Mesothelial cell of epicardium (in vitro differentiated cells): ENCODE measurements around the gene GRK3. TPM values are rescaled to one million over a fixed set of nuclear protein-coding genes. Genes with fewer than 3 reads are reported as not detected.
A peak's percentile ranks its signal among the peaks of the same experiment; 100 is the strongest.

Source experiments
- DNase-seq, 2 experiments: peaks; one replicate each; pipeline ENCODE4 v3.0.0; 2021; ENCODE audit warnings: low spot score in 2 of 2; ENCODE audit not compliant: unreplicated experiment in 2 of 2
- H3K27ac Mint-ChIP-seq: 2 replicates; pipeline ENCODE4 v1.8.0; 2021; ENCODE audit warnings: mixed read lengths
- H3K27me3 Mint-ChIP-seq: 2 replicates; pipeline ENCODE4 v1.8.0; 2021; ENCODE audit warnings: low read depth, mixed read lengths
- H3K36me3 Mint-ChIP-seq: 2 replicates; pipeline ENCODE4 v1.8.0; 2021; ENCODE audit warnings: mixed read lengths
- H3K4me1 Mint-ChIP-seq: 2 replicates; pipeline ENCODE4 v1.8.0; 2021; ENCODE audit warnings: mixed read lengths
- H3K4me3 Mint-ChIP-seq: 2 replicates; pipeline ENCODE4 v1.8.0; 2021; ENCODE audit warnings: mild to moderate bottlenecking, moderate library complexity, mixed read lengths
- H3K9me3 Mint-ChIP-seq: 2 replicates; pipeline ENCODE4 v1.8.0; 2021; ENCODE audit warnings: mixed read lengths
- total RNA-seq: library from RNA; stranded (reverse); gene quantifications from 3 replicates; pipeline ENCODE4 v1.2.1, GENCODE V29; 2021
- TF ChIP-seq, protein P1 (sequence below): fragments of 200-600 bp; sonication (generic); IDR thresholded peaks from one replicate; pipeline ENCODE4 v1.5.0; 2021; ENCODE audit warnings: antibody characterized with exemption; ENCODE audit not compliant: unreplicated experiment

GRK3 gene
- total RNA-seq, 1 donor from 2014 or later, result 13.8 TPM

GRCh38 chr22:25722626-25723025 is 158.2 kb downstream of the GRK3 start:
- TF ChIP-seq, protein P1, sequence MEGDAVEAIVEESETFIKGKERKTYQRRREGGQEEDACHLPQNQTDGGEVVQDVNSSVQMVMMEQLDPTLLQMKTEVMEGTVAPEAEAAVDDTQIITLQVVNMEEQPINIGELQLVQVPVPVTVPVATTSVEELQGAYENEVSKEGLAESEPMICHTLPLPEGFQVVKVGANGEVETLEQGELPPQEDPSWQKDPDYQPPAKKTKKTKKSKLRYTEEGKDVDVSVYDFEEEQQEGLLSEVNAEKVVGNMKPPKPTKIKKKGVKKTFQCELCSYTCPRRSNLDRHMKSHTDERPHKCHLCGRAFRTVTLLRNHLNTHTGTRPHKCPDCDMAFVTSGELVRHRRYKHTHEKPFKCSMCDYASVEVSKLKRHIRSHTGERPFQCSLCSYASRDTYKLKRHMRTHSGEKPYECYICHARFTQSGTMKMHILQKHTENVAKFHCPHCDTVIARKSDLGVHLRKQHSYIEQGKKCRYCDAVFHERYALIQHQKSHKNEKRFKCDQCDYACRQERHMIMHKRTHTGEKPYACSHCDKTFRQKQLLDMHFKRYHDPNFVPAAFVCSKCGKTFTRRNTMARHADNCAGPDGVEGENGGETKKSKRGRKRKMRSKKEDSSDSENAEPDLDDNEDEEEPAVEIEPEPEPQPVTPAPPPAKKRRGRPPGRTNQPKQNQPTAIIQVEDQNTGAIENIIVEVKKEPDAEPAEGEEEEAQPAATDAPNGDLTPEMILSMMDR, result no peak
- H3K4me3 Mint-ChIP-seq, result no peak overlapping the region

GRCh38 chr22:25726241-25726640 is 161.8 kb downstream of the GRK3 start:
- no peak for DNase-seq
- Mint-ChIP-seq H3K27me3 (no peaks in the 10 kb centered on the region), H3K27ac (peak overlapping the region; percentile 85), H3K36me3 (peaks cover 3% of the 10 kb centered on the region), H3K4me3 (no peak overlapping the region), H3K4me1 (peaks cover 12% of the 10 kb centered on the region), H3K9me3 (no peaks in the 10 kb centered on the region)
- TF ChIP-seq, protein P1, result no peak

More at GRCh38 chr22:25722626-25723025, 158.2 kb downstream of the GRK3 start:
- DNase-seq, result no peak
- Mint-ChIP-seq H3K36me3 (peaks cover 4% of the 10 kb centered on the region), H3K27ac (no peak overlapping the region), H3K27me3 (no peaks in the 10 kb centered on the region), H3K4me1 (peaks cover 10% of the 10 kb centered on the region), H3K9me3 (no peaks in the 10 kb centered on the region)

- no peaks in the 10 kb centered on the region for H3K36me3 Mint-ChIP-seq
- H3K27me3 Mint-ChIP-seq, result peaks cover 4% of the 10 kb centered on the region
- no peak overlapping the region for H3K4me3 Mint-ChIP-seq
- TF ChIP-seq, protein P1, result no peak
- peaks cover 12% of the 10 kb centered on the region for H3K4me1 Mint-ChIP-seq
- DNase-seq, result no peak
- no peak overlapping the region for H3K27ac Mint-ChIP-seq
- H3K9me3 Mint-ChIP-seq, result no peaks in the 10 kb centered on the region
Measured at GRCh38 chr22:25728071-25728470, 163.6 kb downstream of the GRK3 start.

DNA sequence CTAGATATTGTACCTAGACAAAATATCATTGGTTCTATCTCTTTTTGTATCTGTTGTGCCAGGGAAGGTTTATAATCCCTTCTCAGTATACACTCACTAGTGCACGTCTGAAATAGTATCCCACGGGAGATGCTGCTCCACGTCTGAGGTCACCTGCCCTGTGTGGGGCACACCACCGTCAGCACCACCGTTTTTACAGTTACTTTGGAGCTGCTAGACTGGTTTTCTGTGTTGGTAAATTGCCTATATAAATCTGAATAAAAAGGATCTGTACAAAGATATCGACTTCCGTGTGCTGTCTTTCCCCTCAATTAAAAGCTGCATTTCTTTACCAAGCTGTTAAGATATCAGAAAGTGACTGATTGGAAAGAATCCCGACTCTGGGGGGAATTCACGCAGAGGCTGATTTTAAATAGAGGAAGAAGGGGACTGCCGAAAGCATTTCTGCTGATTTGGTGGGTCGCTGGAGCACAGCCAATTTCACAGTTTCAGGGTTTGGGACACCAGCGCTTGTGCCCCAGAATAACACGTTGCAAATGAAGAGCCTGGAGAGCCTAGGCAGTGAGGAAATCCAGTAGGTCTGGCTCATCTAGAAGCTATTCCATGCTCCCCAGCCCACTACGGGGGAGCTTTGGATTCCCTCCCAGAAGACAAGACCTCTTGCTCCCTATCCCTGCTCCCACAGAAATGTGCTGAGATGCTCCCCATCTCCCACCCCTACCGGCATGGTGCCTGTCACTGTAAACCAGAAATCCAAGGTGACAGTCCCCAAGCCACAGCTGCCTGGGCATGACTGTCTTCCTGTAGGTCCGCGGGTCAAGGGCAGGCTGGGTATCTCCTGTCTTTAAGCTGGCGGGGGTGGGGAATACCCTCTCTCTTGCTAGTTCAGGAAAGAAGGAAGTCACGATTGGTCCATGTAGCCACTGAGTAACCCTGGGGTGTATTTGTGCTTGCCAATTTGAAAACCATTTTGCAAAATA is 164.8 kb downstream of the GRK3 start:
- H3K27me3 Mint-ChIP-seq, result peaks cover 9% of the 10 kb centered on the region
- no peaks in the 10 kb centered on the region for H3K36me3 Mint-ChIP-seq
- no peak for DNase-seq
- no peaks in the 10 kb centered on the region for H3K9me3 Mint-ChIP-seq
- H3K4me1 Mint-ChIP-seq, result peaks cover 12% of the 10 kb centered on the region
- no peak overlapping the region for H3K4me3 Mint-ChIP-seq
- TF ChIP-seq, protein P1, result no peak
- H3K27ac Mint-ChIP-seq, result no peak overlapping the region

- DNase-seq, result no peak
Measured at GRCh38 chr22:25735650-25736049, 171.2 kb downstream of the GRK3 start.

More at GRCh38 chr22:25735650-25736049, 171.2 kb downstream of the GRK3 start:
- peaks cover 34% of the 10 kb centered on the region for H3K27me3 Mint-ChIP-seq
- H3K27ac Mint-ChIP-seq, result no peak overlapping the region
- no peaks in the 10 kb centered on the region for H3K4me1 Mint-ChIP-seq
- no peak overlapping the region for H3K4me3 Mint-ChIP-seq
- H3K36me3 Mint-ChIP-seq, result no peaks in the 10 kb centered on the region
- TF ChIP-seq, protein P1, result no peak
- H3K9me3 Mint-ChIP-seq, result no peaks in the 10 kb centered on the region
